WTC11 (cell line): ENCODE measurements around the gene SCG5. TPM values are rescaled to one million over a fixed set of nuclear protein-coding genes. Genes with fewer than 3 reads are reported as not detected.

Source experiments
- ATAC-seq: fragments of 200-7000 bp; cut with Tn5 transposase; 2 replicates; pipeline ENCODE4 v1.10.0; 2021; ENCODE audit warnings: mild to moderate bottlenecking, moderate library complexity
- CTCF ChIA-PET: fragments of 300-600 bp; sonication (Branson Sonifier 250); formaldehyde crosslinking; loops from one replicate; lab custom pipeline; 2021; ENCODE audit warnings: antibody characterized with exemption; lab: Charles Lee
- POLR2A ChIA-PET: fragments of 350-600 bp; sonication (Branson Sonifier 250); formaldehyde crosslinking; loops from one replicate; lab custom pipeline; 2021; ENCODE audit warnings: antibody characterized with exemption; lab: Charles Lee
- DNase-seq: peaks from one replicate; pipeline ENCODE4 v3.0.0; 2021; ENCODE audit warnings: low spot score
- H3K27ac Mint-ChIP-seq: 2 replicates; pipeline ENCODE4 v1.8.0; 2021; ENCODE audit warnings: mixed read lengths
- H3K27me3 Mint-ChIP-seq: 2 replicates; pipeline ENCODE4 v1.8.0; 2021; ENCODE audit warnings: low read depth, mild to moderate bottlenecking, moderate library complexity, mixed read lengths
- H3K36me3 Mint-ChIP-seq: 2 replicates; pipeline ENCODE4 v1.8.0; 2021; ENCODE audit warnings: mixed read lengths
- H3K4me1 Mint-ChIP-seq: 2 replicates; pipeline ENCODE4 v1.8.0; 2022; ENCODE audit warnings: mixed read lengths
- H3K4me3 Mint-ChIP-seq: 2 replicates; pipeline ENCODE4 v1.8.0; 2021; ENCODE audit warnings: mild to moderate bottlenecking, moderate library complexity, mixed read lengths
- H3K9me3 Mint-ChIP-seq: 2 replicates; pipeline ENCODE4 v1.8.0; 2021; ENCODE audit warnings: mixed read lengths
- EMX1 ChIP-seq: fragments of 250-450 bp; sonication (Bioruptor Pico); IDR thresholded peaks from 2 replicates; pipeline ENCODE4 v1.8.0; 2021; ENCODE audit warnings: mild to moderate bottlenecking
- OVOL2 ChIP-seq: fragments of 250-450 bp; sonication (Bioruptor Pico); IDR thresholded peaks from 2 replicates; pipeline ENCODE4 v1.9.0; 2021; ENCODE audit warnings: mild to moderate bottlenecking, borderline replicate concordance
- SMAD4 ChIP-seq: sonication (generic); formaldehyde crosslinking; IDR thresholded peaks from 2 replicates; pipeline ENCODE4 v1.8.0; 2022; ENCODE audit warnings: mild to moderate bottlenecking, missing genetic modification reagents
- TP53 ChIP-seq: sonication (generic); formaldehyde crosslinking; IDR thresholded peaks from 2 replicates; pipeline ENCODE4 v1.8.1; 2023; ENCODE audit warnings: mild to moderate bottlenecking, missing genetic modification reagents
- ZNF121 ChIP-seq: sonication (generic); formaldehyde crosslinking; IDR thresholded peaks from 2 replicates; pipeline ENCODE4 v1.8.0; 2023; ENCODE audit warnings: missing genetic modification reagents
- ZNF671 ChIP-seq: fragments of 250-450 bp; sonication (Bioruptor Pico); IDR thresholded peaks from 2 replicates; pipeline ENCODE4 v1.8.0; 2021; ENCODE audit warnings: mild to moderate bottlenecking
- total RNA-seq: library from RNA; stranded (reverse); gene quantifications from 3 replicates; pipeline ENCODE4 v1.2.3, GENCODE V29; 2021
- TF ChIP-seq, protein P1 (sequence below): sonication (generic); formaldehyde crosslinking; IDR thresholded peaks from 2 replicates; pipeline ENCODE4 v1.8.1; 2022; ENCODE audit warnings: low read depth, missing genetic modification reagents, borderline replicate concordance
- TF ChIP-seq, protein P2 (sequence below): sonication (generic); formaldehyde crosslinking; IDR thresholded peaks from 2 replicates; pipeline ENCODE4 v1.8.1; 2023; ENCODE audit warnings: mild to moderate bottlenecking, moderate library complexity, missing genetic modification reagents
- TF ChIP-seq, protein P3 (sequence below): fragments of 250-450 bp; sonication (Bioruptor Pico); IDR thresholded peaks from 2 replicates; pipeline ENCODE4 v1.9.0; 2021; ENCODE audit warnings: mild to moderate bottlenecking, borderline replicate concordance
- TF ChIP-seq, protein P4 (sequence below): sonication (generic); formaldehyde crosslinking; IDR thresholded peaks from 2 replicates; pipeline ENCODE4 v1.8.1; 2023; ENCODE audit warnings: mild to moderate bottlenecking, missing genetic modification reagents

SCG5 gene
- total RNA-seq, 1 experiment from 2014 or later = 14.2 TPM

DNA sequence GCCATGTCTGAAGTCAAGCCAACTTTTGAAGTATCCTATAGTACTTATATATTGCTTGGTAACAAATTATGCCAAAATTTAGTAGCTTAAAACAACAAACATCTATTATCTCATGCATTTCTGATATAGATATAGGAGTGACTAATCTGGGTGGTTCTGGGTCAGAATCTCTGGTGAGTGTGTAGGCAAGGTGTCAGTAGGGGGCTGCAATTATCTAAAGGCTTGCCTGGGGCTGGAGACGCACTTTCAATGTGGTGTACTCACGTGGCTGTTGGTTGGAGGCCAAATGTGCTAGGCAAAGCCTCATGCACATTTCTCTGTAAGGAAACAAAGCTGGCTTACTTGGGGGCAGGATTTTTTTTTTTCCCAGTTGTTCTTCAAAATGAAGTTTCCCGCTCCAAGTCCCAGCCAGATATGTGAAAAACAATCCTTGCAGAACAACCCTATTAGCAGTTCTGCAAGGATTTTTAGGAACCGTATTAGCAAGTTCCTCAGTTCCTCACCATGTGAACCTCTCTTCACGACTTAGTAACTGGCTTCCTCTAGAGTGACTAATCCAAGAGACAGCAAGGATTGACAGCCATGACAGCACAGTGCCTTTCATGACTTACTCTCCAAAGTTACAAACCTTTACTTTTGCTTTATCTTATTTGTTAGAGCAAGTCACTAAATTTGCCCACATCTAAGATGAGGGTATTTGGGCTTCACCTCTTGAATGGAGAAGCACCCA, 102.1 kb downstream of the SCG5 start:
- H3K9me3 Mint-ChIP-seq = peaks cover 36% of the 10 kb centered on the region

DNA sequence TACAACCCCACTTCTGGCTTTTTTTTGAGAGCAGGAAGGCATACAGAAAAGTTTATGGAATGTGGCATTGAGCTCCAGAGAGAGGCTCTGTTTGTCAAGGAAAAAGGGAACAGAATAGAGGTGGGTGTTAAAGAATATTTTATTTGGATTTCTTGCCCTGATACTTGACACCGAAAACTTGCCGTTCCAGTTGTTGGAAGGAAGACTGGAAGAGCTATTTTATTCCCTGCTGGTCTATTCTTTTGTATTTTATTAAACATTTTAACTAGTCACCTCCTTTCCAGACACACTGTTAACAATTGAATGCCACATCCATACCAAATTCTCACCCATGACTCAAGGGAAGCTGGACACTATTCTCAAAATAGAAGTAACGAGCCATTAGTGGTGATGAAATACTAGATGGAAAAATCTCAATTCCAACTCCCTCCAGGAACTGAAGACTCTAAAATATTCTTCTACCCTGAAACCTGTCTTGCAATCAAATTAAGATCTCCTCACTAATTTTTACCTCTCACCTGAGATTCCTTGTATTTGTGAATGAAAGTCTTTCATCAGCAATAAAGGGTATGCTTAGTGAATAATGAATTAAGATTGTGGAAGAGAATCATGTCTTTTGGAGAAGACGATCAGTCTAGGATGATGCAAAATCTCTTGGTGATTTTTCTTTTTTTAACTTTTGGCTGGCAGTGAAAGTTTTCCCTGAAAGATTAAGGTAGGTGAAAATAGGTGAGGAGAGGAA, 104.8 kb downstream of the SCG5 start:
- ChIA-PET POLR2A (interaction anchor here (0.5 kb wide), 1 partner anchor 45 kb away, joined by 3 read pairs; no protein-coding TSS in a partner anchor), CTCF (interaction anchor here (0.9 kb wide), 1 partner anchor 11 kb away, joined by 3 read pairs; no protein-coding TSS in a partner anchor)
- Mint-ChIP-seq H3K4me3 (no peak overlapping the region), H3K27ac (no peak overlapping the region), H3K36me3 (no peaks in the 10 kb centered on the region)
- DNase-seq = no peak
- TF ChIP-seq, protein P1, sequence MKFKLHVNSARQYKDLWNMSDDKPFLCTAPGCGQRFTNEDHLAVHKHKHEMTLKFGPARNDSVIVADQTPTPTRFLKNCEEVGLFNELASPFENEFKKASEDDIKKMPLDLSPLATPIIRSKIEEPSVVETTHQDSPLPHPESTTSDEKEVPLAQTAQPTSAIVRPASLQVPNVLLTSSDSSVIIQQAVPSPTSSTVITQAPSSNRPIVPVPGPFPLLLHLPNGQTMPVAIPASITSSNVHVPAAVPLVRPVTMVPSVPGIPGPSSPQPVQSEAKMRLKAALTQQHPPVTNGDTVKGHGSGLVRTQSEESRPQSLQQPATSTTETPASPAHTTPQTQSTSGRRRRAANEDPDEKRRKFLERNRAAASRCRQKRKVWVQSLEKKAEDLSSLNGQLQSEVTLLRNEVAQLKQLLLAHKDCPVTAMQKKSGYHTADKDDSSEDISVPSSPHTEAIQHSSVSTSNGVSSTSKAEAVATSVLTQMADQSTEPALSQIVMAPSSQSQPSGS (CRISPR knock-in tag) = no peak
- TF ChIP-seq, protein P2, sequence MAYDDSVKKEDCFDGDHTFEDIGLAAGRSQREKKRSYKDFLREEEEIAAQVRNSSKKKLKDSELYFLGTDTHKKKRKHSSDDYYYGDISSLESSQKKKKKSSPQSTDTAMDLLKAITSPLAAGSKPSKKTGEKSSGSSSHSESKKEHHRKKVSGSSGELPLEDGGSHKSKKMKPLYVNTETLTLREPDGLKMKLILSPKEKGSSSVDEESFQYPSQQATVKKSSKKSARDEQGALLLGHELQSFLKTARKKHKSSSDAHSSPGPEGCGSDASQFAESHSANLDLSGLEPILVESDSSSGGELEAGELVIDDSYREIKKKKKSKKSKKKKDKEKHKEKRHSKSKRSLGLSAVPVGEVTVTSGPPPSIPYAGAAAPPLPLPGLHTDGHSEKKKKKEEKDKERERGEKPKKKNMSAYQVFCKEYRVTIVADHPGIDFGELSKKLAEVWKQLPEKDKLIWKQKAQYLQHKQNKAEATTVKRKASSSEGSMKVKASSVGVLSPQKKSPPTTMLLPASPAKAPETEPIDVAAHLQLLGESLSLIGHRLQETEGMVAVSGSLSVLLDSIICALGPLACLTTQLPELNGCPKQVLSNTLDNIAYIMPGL = no peak
- no peak for TF ChIP-seq ZNF671
- TF ChIP-seq, all 79 proteins: peak for 0
- ATAC-seq = no peak
- peaks cover 18% of the 10 kb centered on the region for H3K4me1 Mint-ChIP-seq
- H3K27me3 Mint-ChIP-seq = peaks cover 3% of the 10 kb centered on the region; the same call in 1 of the 2 replicates
- H3K9me3 Mint-ChIP-seq = peaks cover 20% of the 10 kb centered on the region

More for the DNA sequence above, 102.1 kb downstream of the SCG5 start:
- POLR2A ChIA-PET = no interaction called here
- Mint-ChIP-seq H3K27me3 (no peaks in the 10 kb centered on the region), H3K4me3 (no peak overlapping the region), H3K27ac (no peak overlapping the region), H3K36me3 (peaks cover 7% of the 10 kb centered on the region), H3K4me1 (peaks cover 17% of the 10 kb centered on the region)
- TF ChIP-seq, protein P3, sequence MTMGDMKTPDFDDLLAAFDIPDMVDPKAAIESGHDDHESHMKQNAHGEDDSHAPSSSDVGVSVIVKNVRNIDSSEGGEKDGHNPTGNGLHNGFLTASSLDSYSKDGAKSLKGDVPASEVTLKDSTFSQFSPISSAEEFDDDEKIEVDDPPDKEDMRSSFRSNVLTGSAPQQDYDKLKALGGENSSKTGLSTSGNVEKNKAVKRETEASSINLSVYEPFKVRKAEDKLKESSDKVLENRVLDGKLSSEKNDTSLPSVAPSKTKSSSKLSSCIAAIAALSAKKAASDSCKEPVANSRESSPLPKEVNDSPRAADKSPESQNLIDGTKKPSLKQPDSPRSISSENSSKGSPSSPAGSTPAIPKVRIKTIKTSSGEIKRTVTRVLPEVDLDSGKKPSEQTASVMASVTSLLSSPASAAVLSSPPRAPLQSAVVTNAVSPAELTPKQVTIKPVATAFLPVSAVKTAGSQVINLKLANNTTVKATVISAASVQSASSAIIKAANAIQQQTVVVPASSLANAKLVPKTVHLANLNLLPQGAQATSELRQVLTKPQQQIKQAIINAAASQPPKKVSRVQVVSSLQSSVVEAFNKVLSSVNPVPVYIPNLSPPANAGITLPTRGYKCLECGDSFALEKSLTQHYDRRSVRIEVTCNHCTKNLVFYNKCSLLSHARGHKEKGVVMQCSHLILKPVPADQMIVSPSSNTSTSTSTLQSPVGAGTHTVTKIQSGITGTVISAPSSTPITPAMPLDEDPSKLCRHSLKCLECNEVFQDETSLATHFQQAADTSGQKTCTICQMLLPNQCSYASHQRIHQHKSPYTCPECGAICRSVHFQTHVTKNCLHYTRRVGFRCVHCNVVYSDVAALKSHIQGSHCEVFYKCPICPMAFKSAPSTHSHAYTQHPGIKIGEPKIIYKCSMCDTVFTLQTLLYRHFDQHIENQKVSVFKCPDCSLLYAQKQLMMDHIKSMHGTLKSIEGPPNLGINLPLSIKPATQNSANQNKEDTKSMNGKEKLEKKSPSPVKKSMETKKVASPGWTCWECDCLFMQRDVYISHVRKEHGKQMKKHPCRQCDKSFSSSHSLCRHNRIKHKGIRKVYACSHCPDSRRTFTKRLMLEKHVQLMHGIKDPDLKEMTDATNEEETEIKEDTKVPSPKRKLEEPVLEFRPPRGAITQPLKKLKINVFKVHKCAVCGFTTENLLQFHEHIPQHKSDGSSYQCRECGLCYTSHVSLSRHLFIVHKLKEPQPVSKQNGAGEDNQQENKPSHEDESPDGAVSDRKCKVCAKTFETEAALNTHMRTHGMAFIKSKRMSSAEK (CRISPR knock-in tag) = no peak
- TF ChIP-seq, protein P4, sequence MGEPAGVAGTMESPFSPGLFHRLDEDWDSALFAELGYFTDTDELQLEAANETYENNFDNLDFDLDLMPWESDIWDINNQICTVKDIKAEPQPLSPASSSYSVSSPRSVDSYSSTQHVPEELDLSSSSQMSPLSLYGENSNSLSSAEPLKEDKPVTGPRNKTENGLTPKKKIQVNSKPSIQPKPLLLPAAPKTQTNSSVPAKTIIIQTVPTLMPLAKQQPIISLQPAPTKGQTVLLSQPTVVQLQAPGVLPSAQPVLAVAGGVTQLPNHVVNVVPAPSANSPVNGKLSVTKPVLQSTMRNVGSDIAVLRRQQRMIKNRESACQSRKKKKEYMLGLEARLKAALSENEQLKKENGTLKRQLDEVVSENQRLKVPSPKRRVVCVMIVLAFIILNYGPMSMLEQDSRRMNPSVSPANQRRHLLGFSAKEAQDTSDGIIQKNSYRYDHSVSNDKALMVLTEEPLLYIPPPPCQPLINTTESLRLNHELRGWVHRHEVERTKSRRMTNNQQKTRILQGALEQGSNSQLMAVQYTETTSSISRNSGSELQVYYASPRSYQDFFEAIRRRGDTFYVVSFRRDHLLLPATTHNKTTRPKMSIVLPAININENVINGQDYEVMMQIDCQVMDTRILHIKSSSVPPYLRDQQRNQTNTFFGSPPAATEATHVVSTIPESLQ (CRISPR knock-in tag) = no peak
- no peak for TF ChIP-seq SMAD4 (CRISPR knock-in tag)
- TF ChIP-seq EMX1 (CRISPR knock-in tag) = no peak
- TF ChIP-seq OVOL2 (CRISPR knock-in tag) = no peak
- TF ChIP-seq ZNF121 = no peak
- no peak for TF ChIP-seq TP53 (CRISPR knock-in tag)
- TF ChIP-seq, all 79 proteins: peak for 0
- no peak for DNase-seq
- no peak for ATAC-seq
- CTCF ChIA-PET = interaction anchor here (0.6 kb wide), 1 partner anchor 279 kb away, joined by 3 read pairs; no protein-coding TSS in a partner anchor

Other genes starting within 250 kb of the SCG5 start
- 1.1 to 1.5 TPM (median 1.2 TPM) in 3 replicates for gene GOLGA8K, start 238.4 kb upstream of the SCG5 start, total RNA-seq
- gene GOLGA8O, start 186.1 kb upstream of the SCG5 start, total RNA-seq = not detected in 3 replicates
- 1.1 to 1.8 TPM (median 1.6 TPM) in 3 replicates for gene GOLGA8N, start 48.3 kb upstream of the SCG5 start, total RNA-seq
- gene ARHGAP11A, start 26.2 kb upstream of the SCG5 start, total RNA-seq = 76.8 to 93.0 TPM (median 81.5 TPM) in 3 replicates
- 0.59 to 1.4 TPM (median 0.71 TPM) in 3 replicates for gene GREM1, start 76.3 kb downstream of the SCG5 start, total RNA-seq